GM12878 (cell line): ENCODE results near the gene PRKCE. TPM values are rescaled to one million over a fixed set of nuclear protein-coding genes. Genes with fewer than 3 reads are reported as not detected.
"Not testable (repeated sequence)": the region's sequence is repeated elsewhere in the genome, so short reads cannot be mapped to it uniquely, and the experiment has no call there.

Source experiments
- ATAC-seq: fragments of 200-7000 bp; cut with Tn5 transposase; 3 replicates; pipeline ENCODE4 v1.9.1; 2020; ENCODE audit warnings: mild to moderate bottlenecking, moderate library complexity
- BruUV-seq: library from RNA; stranded (reverse); fragments of 400-500 nt; replicated peaks from 2 replicates; lab custom pipeline; 2021; lab: Mats Ljungman, UMichigan
- CTCF ChIA-PET: fragments of 300-600 bp; sonication (Branson Sonifier 250); formaldehyde crosslinking; extraction: SDS; loops from one replicate; lab custom pipeline; 2021; ENCODE audit warnings: inconsistent platforms; lab: Yijun Ruan, JAX
- POLR2A ChIA-PET: fragments of 350-600 bp; formaldehyde crosslinking; extraction: SDS; loops from one replicate; lab custom pipeline; 2021; ENCODE audit warnings: inconsistent platforms; lab: Charles Lee
- RAD21 ChIA-PET: fragments of 300-600 bp; sonication (Branson Sonifier 250); formaldehyde crosslinking; loops from one replicate; lab custom pipeline; 2023; ENCODE audit warnings: antibody characterized with exemption; ENCODE audit not compliant: unreplicated experiment; lab: Charles Lee
- SMC1A ChIA-PET: fragments of 300-600 bp; sonication (Branson Sonifier 250); formaldehyde crosslinking; loops from one replicate; lab custom pipeline; 2023; ENCODE audit not compliant: unreplicated experiment, uncharacterized antibody; lab: Charles Lee
- DNase-seq: peaks from one replicate; pipeline ENCODE4 v3.0.0-alpha.2; 2011; ENCODE audit warnings: low read depth, low spot score
- FAIRE-seq: peaks from 3 replicates; lab custom pipeline; 2011; peaks lifted over from hg19 to GRCh38; lab: Jason Lieb, UNC
- H2AFZ ChIP-seq: 2 replicates; pipeline ENCODE4 v1.6.0; 2011; ENCODE audit warnings: low read depth, low read length, control low read depth; ENCODE audit not compliant: control insufficient read depth
- H3K27ac ChIP-seq: 2 replicates; pipeline ENCODE4 v1.5.1; 2011; ENCODE audit warnings: control low read depth; ENCODE audit not compliant: control insufficient read depth, insufficient read depth
- H3K27me3 ChIP-seq, 2 experiments: replicated peaks in 1 of 2; 2 replicates each; pipeline versions ENCODE4 v1.6.0 to v1.6.1; 2011; ENCODE audit warnings: low read length in 1 of 2; ENCODE audit not compliant: control insufficient read depth in 2 of 2, insufficient read depth in 2 of 2
- H3K36me3 ChIP-seq, 2 experiments: 2 replicates each; pipeline ENCODE4 v1.5.1; 2011; ENCODE audit warnings: low read length in 1 of 2; ENCODE audit not compliant: control insufficient read depth in 2 of 2, insufficient read depth in 2 of 2
- H3K4me1 ChIP-seq: 2 replicates; pipeline ENCODE4 v1.6.1; 2011; ENCODE audit warnings: mild to moderate bottlenecking, low read length, moderate library complexity, mixed read lengths; ENCODE audit not compliant: control insufficient read depth, insufficient read depth
- H3K4me2 ChIP-seq: 2 replicates; pipeline ENCODE4 v1.6.0; 2011; ENCODE audit warnings: control low read depth; ENCODE audit not compliant: control insufficient read depth, insufficient read depth
- H3K4me3 ChIP-seq: fragments of 200-600 bp; sonication (generic); 2 replicates; pipeline ENCODE4 v1.5.1; 2016
- H3K79me2 ChIP-seq: 2 replicates; pipeline ENCODE4 v1.6.0; 2011; ENCODE audit warnings: low read length; ENCODE audit not compliant: control insufficient read depth, insufficient read depth
- H3K9ac ChIP-seq: 2 replicates; pipeline ENCODE4 v1.8.0; 2011; ENCODE audit warnings: low read length, control low read depth, mixed read lengths; ENCODE audit not compliant: control insufficient read depth, insufficient read depth
- H3K9me3 ChIP-seq: replicated peaks from 3 replicates; pipeline ENCODE4 v1.5.1; 2011; ENCODE audit warnings: mild to moderate bottlenecking, low read length; ENCODE audit not compliant: control insufficient read depth, insufficient read depth
- H4K20me1 ChIP-seq: 2 replicates; pipeline ENCODE4 v1.6.0; 2011; ENCODE audit not compliant: control insufficient read depth, insufficient read depth
- ETV6 ChIP-seq, 2 experiments: fragments of 450-650 bp in 1 of 2; IDR thresholded peaks in 1 of 2; conservative IDR thresholded peaks in 1 of 2; 2 replicates each; pipeline ENCODE4 v1.6.1; 2014; ENCODE audit warnings: antibody characterized with exemption in 1 of 2, borderline replicate concordance in 1 of 2, low read depth in 1 of 2, mild to moderate bottlenecking in 1 of 2, moderate library complexity in 1 of 2
- IRF5 ChIP-seq: fragments of 450-650 bp; IDR thresholded peaks from 2 replicates; pipeline ENCODE4 v1.6.1; 2017; ENCODE audit warnings: borderline replicate concordance
- NBN ChIP-seq: fragments of 450-650 bp; IDR thresholded peaks from 2 replicates; pipeline ENCODE4 v1.6.1; 2016
- RELA ChIP-seq: fragments of 450-650 bp; IDR thresholded peaks from 2 replicates; pipeline ENCODE4 v1.8.0; 2014; ENCODE audit warnings: borderline replicate concordance; ENCODE audit not compliant: partially characterized antibody
- SREBF2 ChIP-seq: IDR thresholded peaks from 2 replicates; pipeline ENCODE4 v1.6.1; 2012; ENCODE audit warnings: mild to moderate bottlenecking, low read length
- WGBS: methylation state at CpG from one replicate; pipeline ENCODE4 v1.1.6; 2016; ENCODE audit warnings: low lambda C conversion rate; ENCODE audit not compliant: insufficient replicate concordance, insufficient coverage; ENCODE audit errors: missing lambda C conversion rate; 5-methylcytosine and 5-hydroxymethylcytosine counted together
- in situ Hi-C: fragments of 300-500 bp; cut with MboI; formaldehyde crosslinking; loops from 9 replicates; pipeline ENCODE4 v1.14.3; 2018; ENCODE audit warnings: mixed read lengths
- intact Hi-C: fragments of 100-400 bp; cut with micrococcal nuclease; formaldehyde crosslinking; loops from one replicate; pipeline ENCODE4 v1.14.2; 2022; ENCODE audit not compliant: unreplicated experiment
- polyA plus RNA-seq, 11 experiments: library from polyadenylated mRNA; depleted of rRNA in 4 of 11; unstranded in 6 of 11; stranded (reverse) in 5 of 11; fragments of >200 nt; fragmentation: Nextera tagmentation in 4 of 11; fragmentation: Illumina TruSeq in 1 of 11; extraction: Ambion mirVana in 4 of 11; extraction: Trizol in 1 of 11; gene quantifications; 1 replicate in 1 of 11; 2 replicates in 10 of 11; pipeline versions ENCODE4 v1.2.1 to v1.2.3, GENCODE V29; 2011 to 2016; ENCODE audit warnings: inconsistent platforms in 2 of 11, missing spikeins in 2 of 11, low read depth in 1 of 11
- total RNA-seq, 4 experiments: library from RNA; depleted of rRNA in 3 of 4; stranded (reverse); fragments of >200 nt in 3 of 4; fragmentation: Illumina TruSeq in 1 of 4; extraction: Trizol in 1 of 4; gene quantifications; 2 replicates each; pipeline versions ENCODE4 v1.2.1 to v1.2.3, GENCODE V29; 2013 to 2021
- TF ChIP-seq, protein P1 (sequence below): fragments of 150-350 bp; IDR thresholded peaks from 2 replicates; pipeline ENCODE4 v1.6.1; 2016; ENCODE audit warnings: low read depth, low read length
- TF ChIP-seq, protein P2 (sequence below): fragments of 450-650 bp; IDR thresholded peaks from 2 replicates; pipeline ENCODE4 v1.6.1; 2017; ENCODE audit warnings: mild to moderate bottlenecking, moderate library complexity
- TF ChIP-seq, protein P3 (sequence below): fragments of 450-650 bp; formaldehyde crosslinking; IDR thresholded peaks from 2 replicates; pipeline ENCODE4 v1.4.0; 2022; ENCODE audit warnings: mild to moderate bottlenecking, moderate library complexity

PRKCE gene
- total and polyA plus RNA-seq, 10 of the 15 experiments (the other 5 are each of a cell fraction or from before 2014, with no cell fraction given): 2.6 to 28.2 (median 11.3) TPM

GRCh38 chr2:46202987-46203386 is 551.5 kb downstream of the PRKCE start (continued):
- TF ChIP-seq, protein P1, sequence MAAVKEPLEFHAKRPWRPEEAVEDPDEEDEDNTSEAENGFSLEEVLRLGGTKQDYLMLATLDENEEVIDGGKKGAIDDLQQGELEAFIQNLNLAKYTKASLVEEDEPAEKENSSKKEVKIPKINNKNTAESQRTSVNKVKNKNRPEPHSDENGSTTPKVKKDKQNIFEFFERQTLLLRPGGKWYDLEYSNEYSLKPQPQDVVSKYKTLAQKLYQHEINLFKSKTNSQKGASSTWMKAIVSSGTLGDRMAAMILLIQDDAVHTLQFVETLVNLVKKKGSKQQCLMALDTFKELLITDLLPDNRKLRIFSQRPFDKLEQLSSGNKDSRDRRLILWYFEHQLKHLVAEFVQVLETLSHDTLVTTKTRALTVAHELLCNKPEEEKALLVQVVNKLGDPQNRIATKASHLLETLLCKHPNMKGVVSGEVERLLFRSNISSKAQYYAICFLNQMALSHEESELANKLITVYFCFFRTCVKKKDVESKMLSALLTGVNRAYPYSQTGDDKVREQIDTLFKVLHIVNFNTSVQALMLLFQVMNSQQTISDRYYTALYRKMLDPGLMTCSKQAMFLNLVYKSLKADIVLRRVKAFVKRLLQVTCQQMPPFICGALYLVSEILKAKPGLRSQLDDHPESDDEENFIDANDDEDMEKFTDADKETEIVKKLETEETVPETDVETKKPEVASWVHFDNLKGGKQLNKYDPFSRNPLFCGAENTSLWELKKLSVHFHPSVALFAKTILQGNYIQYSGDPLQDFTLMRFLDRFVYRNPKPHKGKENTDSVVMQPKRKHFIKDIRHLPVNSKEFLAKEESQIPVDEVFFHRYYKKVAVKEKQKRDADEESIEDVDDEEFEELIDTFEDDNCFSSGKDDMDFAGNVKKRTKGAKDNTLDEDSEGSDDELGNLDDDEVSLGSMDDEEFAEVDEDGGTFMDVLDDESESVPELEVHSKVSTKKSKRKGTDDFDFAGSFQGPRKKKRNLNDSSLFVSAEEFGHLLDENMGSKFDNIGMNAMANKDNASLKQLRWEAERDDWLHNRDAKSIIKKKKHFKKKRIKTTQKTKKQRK: no peak
- TF ChIP-seq NBN (no peak), IRF5 (no peak), ETV6 (conservative IDR thresholded peaks at IDR 0.05 in 1 of 2, IDR thresholded peaks at IDR 0.05 in 1 of 2; ENCODE audit: borderline replicate concordance in 1 of 2, low read depth in 1 of 2) (no peak), RELA (no peak), SREBF2 (no peak)
- TF ChIP-seq, protein P2, sequence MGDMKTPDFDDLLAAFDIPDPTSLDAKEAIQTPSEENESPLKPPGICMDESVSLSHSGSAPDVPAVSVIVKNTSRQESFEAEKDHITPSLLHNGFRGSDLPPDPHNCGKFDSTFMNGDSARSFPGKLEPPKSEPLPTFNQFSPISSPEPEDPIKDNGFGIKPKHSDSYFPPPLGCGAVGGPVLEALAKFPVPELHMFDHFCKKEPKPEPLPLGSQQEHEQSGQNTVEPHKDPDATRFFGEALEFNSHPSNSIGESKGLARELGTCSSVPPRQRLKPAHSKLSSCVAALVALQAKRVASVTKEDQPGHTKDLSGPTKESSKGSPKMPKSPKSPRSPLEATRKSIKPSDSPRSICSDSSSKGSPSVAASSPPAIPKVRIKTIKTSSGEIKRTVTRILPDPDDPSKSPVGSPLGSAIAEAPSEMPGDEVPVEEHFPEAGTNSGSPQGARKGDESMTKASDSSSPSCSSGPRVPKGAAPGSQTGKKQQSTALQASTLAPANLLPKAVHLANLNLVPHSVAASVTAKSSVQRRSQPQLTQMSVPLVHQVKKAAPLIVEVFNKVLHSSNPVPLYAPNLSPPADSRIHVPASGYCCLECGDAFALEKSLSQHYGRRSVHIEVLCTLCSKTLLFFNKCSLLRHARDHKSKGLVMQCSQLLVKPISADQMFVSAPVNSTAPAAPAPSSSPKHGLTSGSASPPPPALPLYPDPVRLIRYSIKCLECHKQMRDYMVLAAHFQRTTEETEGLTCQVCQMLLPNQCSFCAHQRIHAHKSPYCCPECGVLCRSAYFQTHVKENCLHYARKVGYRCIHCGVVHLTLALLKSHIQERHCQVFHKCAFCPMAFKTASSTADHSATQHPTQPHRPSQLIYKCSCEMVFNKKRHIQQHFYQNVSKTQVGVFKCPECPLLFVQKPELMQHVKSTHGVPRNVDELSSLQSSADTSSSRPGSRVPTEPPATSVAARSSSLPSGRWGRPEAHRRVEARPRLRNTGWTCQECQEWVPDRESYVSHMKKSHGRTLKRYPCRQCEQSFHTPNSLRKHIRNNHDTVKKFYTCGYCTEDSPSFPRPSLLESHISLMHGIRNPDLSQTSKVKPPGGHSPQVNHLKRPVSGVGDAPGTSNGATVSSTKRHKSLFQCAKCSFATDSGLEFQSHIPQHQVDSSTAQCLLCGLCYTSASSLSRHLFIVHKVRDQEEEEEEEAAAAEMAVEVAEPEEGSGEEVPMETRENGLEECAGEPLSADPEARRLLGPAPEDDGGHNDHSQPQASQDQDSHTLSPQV: no peak
- TF ChIP-seq, protein P3, sequence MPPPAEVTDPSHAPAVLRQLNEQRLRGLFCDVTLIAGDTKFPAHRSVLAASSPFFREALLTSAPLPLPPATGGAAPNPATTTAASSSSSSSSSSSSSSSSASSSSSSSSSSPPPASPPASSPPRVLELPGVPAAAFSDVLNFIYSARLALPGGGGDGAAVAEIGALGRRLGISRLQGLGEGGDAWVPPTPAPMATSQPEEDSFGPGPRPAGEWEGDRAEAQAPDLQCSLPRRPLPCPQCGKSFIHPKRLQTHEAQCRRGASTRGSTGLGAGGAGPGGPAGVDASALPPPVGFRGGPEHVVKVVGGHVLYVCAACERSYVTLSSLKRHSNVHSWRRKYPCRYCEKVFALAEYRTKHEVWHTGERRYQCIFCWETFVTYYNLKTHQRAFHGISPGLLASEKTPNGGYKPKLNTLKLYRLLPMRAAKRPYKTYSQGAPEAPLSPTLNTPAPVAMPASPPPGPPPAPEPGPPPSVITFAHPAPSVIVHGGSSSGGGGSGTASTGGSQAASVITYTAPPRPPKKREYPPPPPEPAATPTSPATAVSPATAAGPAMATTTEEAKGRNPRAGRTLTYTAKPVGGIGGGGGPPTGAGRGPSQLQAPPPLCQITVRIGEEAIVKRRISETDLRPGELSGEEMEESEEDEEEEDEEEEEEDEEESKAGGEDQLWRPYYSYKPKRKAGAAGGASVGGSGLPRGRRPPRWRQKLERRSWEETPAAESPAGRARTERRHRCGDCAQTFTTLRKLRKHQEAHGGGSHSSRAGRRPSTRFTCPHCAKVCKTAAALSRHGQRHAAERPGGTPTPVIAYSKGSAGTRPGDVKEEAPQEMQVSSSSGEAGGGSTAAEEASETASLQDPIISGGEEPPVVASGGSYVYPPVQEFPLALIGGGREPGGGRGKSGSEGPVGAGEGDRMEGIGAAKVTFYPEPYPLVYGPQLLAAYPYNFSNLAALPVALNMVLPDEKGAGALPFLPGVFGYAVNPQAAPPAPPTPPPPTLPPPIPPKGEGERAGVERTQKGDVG: no peak

GRCh38 chr2:46203636-46204035 is 552.2 kb downstream of the PRKCE start:
- H3K9ac ChIP-seq, H3K4me2 ChIP-seq, FAIRE-seq, H2AFZ ChIP-seq, DNase-seq, H3K9me3 ChIP-seq, BruUV-seq, intact Hi-C loops, ATAC-seq, H4K20me1 ChIP-seq, in situ Hi-C loops, CTCF ChIA-PET, H3K27me3 ChIP-seq, H3K36me3 ChIP-seq, H3K79me2 ChIP-seq, H3K27ac ChIP-seq, POLR2A ChIA-PET, H3K4me3 ChIP-seq, H3K4me1 ChIP-seq: not testable (repeated sequence)
- SMC1A ChIA-PET: interaction anchor here (0.6 to 0.9 kb wide), 2 partner anchors 11 to 12 kb away, joined by 4 read pairs; no protein-coding TSS in a partner anchor
- RAD21 ChIA-PET: interaction anchor here (0.6 kb wide), 1 partner anchor 142 kb away, joined by 3 read pairs; no protein-coding TSS in a partner anchor
- 59% methylated on average over 11 of the region's 11 CpGs for WGBS
